Stimulated activated CD4-positive, alpha-beta T cell treated with anti-CD3 and anti-CD28 coated beads, Interleukin-1b, Interleukin-23, amount 100 ng/mL, for 4 hours (primary cell): Measurements from ENCODE around the gene TPK1.
"Not testable (repeated sequence)": the region's sequence is repeated elsewhere in the genome, so short reads cannot be mapped to it uniquely, and the experiment has no call there.

ENCODE experiments used
- DNase-seq, 2 donors: peaks; one replicate each; pipeline ENCODE4 v3.0.0-alpha.2; 2020; ENCODE audit warnings: low read depth in 2 of 2

TPK1 gene

DNA sequence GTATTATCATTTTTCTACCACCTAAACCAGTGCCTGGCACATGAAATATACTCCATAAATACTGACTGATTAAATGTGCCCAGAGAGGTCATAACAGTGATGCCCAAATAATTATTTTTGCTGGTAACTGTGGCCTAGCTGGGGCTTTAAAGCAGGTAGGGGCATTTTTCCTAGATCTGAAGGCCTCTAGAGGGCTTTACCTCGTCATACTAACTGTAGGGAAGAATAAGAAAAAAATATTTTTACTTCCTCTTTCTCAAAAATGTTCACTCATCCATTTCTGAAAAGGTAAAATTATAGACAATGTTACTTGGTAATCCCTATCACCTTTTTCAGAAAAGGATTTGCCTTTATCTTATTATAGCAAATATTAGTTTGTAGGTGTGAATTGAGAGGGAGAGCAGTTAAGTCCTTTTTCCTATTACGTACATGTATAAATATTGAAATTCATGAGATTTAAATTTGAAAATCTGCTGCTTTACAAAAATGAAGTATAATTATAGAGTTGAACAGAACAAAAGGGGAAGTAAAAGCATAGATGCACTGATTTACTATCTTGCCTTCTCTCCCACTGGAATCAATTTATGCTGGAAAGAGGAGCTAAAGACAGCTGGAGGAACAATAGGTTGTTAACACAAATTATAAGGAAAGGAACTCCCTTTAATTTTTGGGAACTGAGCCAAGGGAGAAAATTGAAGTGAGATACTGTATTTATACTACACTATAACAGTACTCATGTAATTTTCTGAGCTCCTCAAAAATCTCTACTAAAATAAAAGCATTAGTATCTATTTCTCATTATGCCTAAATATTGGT lies 360.8 kb downstream of the TPK1 start:
- no peak for DNase-seq

DNA sequence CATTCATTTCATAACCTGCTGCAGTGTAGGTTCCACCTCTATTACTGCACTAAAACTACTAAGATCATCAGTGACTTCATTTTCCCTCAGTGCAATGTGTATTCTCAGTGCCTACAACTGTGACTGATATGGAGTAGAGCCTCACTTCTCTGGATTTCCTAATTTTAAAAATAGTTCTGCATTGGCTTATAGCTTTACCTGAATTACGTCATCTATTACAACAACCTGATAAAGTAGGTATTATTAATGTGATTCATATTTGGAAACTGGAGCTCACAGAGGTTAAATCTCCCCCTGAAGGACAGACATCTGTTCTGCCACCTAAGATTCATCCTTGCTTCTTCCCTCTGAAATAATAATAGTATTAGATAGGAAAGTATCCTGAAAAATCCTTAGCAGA lies 361.5 kb downstream of the TPK1 start:
- no peak for DNase-seq

DNA sequence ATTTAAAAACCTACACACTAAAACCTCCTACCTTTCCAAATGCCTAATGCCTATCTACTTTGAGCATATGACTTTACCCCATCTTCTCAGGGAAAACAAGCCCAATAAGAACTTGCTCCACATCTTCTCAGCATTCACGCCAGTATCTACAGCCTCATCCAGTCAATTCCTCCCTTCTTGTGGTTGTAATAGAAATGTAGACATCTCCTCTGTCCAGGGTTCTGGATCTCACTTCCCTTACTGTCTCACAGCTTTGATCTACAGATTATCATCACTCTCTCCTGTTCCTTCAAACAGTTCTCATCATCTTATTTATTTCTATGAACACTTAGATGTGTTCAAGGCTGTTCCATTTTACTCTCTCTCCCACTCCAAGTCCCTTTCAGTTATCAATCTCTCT lies 361.9 kb downstream of the TPK1 start:
- no peak for DNase-seq

DNA sequence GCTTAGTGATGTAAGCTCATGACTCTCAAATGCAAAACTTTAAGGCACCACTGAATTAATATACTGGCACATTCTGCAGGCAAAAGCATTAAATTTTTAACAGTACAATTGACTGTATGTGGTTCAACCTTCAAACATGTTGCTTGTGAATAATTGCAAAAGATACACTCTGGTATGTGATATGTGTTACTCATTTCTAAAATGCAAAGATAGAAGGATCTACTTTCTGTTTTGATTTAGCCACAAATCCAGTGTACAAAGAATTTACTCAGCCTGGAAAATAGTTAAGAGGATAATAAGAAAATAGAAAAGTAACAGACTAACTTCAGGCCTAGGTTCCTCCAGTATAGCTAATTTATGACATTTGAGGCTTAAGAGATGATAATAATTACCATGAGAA lies 365.8 kb downstream of the TPK1 start:
- no peak for DNase-seq

DNA sequence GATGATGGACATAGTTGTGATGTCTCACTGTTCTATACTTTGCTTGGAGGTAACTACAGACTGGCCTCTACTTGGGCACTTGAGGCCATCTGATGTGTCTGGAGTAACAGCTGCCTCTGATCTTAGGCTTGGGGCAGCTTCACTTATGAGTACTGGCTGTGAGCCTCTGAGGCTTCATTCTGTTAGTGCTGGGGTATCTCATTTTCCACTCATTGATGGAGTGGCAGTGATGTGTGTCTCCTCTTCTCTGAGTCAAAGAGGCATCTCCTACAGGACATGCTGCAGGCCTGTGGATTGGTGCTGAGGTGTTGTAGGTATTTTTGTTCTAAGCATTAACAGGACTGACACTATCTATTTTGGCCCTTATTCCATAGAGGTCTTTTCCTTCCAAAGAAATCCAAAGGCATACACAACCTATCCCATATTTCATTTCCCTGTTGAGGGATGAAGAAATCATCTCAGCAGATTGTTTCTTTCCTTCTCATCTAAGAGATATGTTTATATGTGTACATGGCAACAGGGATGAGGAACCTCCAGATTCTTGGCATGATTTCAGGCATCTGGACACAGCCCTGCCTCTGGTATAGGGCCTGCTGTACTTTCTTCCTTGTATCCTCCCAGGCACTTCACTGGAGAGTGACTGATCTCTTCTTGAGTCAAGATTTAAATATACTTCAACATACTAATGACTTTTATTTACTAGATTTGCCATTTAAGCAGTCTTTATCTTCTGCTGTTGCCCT lies 366.7 kb downstream of the TPK1 start:
- no peak for DNase-seq

DNA sequence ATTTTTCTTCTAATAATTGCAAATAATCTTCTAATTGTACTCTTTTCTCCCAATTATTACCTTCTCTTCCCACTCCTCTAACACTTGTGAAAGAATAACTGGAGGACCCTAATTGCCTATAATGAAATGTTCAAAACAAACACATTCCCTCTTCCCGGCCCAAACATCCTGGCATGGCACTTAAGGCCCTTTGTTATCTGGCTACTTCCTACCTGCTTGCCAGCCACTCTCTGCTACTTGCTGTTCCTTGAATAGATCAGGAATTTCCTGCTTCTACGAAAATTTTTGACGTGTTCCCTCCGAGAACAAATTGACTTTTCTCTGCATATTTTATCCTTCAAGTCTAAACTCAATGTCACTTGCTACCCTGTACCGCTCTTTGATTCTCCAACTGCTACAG lies 376.2 kb downstream of the TPK1 start:
- DNase-seq, result no peak

DNA sequence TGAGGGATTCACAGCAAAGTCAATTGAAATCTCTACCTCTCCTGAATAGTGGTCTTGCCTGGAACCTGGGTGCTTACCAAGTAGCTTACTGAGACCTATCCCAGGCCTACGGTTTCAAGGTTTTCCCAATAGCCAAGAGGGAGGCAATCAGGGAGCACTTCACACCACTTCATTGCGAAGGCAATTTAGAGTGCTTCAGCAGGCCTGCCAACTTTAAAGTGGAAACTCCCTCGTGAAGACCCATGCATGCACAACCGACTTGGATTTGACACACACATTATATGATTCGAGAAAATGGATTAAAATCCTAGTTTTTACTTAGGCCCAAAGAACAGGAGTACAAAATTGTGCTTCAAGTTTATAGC lies 380.8 kb downstream of the TPK1 start:
- no peak for DNase-seq

DNA sequence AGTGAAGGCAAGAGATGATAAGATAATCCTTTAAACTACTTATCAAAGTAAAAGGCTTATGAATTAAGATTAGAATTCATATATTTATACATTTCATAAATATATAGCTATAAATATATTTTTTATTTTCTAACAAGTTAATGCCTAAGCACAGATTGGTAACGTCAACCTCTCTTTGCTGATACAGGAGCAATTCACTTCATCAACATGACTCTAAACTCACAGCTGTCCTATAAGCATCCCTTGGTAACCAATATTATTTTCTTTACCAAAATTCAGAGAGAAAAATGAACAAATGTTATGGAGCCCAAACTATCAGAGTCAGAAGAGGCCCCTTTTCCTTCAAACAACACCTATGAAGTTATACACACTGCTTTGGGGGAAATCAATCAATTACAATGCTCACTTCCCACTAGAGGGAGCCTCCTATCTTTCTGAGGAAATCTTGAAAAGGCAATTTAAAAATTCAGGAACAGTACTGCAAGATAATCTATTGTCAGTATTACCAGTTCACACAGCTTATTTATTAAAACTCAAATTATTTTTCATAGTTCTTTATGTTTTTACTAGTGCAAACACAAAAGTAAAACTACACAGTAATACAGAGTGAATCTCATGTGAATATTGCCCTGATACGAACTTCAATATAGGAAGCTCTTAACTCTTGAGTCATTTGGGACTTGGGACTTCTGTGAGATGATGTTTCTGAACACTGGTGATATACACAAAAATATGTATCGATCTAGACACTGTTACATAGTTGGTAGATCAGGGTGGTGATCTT lies 381.4 kb downstream of the TPK1 start:
- no peak for DNase-seq

DNA sequence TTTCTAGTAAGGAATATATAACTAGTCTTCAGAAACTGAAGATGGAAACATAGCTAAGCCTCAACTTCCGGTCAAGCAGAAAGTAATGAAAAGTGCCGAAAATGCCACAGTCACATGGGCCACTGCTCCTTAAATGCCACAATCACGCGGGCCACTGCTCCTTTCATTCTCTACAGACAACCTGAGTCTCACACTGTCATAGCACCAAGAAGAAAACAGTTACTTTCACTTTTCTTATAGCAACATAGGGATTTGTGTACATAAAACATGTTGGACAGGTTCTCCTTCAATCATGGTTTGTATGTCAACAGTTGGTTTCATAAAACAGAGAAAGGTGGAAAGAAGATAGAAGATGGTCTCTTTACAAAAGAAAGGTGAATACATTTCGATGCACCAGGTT lies 383.8 kb downstream of the TPK1 start:
- no peak for DNase-seq

DNA sequence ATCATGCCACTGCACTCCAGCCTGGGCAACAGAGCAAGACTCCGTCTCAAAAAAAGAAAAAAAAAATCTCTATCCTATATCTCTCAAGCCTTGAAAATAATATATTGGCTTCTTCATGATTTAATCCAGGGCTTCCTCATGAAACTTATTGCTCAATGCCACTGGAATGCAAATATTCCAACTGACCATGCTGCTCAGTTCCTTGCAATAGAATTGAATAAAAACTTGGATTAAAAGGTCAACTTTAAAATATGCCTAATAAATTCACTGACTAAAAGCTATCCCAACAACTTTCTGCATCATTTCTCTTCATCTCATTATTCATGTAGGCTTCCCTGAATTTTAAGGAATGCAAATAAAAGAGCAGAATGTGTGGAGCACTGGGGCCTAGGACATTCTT lies 390.3 kb downstream of the TPK1 start:
- DNase-seq, result no peak

DNA sequence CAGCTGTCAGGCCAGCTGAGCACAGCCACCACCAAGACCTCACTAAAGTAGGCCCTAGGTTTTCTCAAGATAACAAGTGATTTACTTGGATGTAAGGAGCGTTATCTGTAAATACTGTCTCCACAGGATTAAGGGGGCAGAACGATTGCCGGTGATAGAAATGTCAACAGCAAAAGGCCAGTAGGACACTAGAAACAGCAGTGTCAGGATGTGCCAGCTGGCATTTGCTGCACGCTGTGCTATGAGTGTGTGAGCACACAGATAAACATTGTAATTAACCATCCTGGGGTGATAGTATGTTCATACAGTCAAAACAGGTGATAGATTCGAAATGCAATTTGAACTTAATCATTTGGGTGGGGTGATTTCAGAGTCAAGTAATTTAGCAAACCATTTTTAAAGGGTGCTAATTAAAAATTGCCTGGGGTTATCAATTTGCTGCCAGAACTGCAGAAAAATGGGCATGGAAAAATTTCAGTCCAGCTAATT lies 396.1 kb downstream of the TPK1 start:
- no peak for DNase-seq

DNA sequence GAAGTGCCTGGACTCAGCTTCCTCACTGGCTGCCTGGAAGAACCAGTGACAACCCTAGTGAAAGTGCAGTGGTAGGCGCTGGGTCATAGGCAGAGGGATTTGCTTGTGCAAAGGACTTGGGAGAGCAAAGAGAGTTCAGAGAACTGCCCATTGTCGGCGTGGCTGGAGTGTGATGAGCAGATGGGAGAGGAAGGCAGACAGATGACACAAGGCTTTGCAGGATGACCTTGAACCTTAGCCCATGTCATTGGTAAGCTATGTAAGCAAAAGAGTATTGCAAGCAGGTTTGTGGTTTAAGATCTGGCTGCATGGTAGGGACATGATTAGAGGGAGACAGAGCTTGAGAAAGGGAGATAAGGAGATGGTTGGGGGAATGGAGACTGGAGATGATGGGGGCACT lies 397.1 kb downstream of the TPK1 start:
- no peak for DNase-seq

DNA sequence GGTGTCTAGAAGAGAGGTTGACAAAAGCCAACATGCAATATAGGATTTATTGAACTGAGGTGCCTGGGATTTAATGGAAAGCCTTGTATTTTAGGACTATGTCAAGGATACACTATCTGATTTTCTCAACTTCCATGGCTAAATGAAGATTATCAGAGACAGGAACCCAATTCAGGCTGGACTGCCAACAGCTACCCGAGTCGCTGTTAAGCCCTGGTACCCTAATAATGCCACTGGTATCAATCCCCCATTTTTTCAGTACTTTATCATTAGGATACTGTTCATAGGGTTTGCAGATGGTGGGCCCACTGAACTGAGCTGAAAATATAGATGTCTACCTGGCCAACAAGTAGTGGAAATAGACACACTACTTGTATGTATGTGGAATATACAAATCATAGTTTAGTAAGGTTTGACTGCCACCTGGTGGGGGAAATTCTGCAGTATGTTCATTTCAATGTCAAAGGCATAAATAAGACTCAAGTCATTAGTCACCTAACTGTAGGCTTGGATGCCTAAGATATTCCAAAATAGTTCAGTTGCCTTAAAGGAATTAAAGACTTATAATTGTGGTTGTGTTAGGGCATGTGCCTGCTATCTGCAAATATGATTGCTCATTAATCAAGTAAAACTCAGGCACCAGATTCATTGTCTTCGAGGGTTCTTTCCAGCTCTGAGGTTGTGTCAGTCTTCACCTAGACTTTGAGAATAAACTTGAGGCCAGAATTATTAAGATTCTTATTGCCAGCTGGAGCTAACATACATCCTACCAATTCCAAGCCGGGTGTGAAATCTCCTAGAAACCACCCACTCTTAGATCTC lies 398.3 kb downstream of the TPK1 start:
- peak in 1 of 2 donors; percentile 24 for DNase-seq

DNA sequence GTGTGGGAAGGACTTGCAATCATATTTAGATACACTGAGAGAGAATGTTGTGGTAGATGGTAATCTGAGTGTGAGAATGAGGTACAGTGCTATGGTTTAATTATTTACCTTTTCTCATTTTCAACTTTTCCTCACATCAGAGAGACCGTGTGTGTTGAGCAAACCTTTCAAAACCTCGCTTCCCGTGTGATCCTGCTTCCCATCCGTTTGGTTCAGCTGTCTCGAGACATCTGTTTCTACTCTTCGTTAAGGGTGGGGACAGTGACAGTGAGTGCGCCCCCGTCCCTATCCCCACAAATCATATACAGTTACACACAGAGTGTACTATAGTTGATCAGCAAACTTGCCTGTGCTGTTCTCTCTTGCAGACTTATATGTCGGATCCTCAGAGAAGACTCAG lies 399.4 kb downstream of the TPK1 start:
- no peak for DNase-seq

DNA sequence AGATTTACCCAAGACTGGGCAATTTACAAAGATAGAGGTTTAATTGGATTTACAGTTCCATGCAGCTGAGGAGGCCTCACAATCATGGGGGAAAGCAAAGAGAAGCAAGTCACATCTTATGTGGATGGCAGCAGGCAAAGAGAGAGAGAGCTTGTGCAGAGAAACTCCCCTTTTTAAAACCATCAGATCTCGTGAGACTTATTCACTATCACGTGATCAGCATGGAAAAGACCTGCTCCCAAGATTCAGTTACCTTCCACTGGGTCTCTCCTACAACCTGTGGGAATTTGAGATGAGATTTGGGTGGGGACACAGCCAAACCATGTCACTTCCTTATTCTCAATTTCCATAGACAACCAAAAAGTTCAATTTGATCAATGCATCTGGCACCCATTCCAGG lies 407.4 kb downstream of the TPK1 start:
- DNase-seq, result no peak

DNA sequence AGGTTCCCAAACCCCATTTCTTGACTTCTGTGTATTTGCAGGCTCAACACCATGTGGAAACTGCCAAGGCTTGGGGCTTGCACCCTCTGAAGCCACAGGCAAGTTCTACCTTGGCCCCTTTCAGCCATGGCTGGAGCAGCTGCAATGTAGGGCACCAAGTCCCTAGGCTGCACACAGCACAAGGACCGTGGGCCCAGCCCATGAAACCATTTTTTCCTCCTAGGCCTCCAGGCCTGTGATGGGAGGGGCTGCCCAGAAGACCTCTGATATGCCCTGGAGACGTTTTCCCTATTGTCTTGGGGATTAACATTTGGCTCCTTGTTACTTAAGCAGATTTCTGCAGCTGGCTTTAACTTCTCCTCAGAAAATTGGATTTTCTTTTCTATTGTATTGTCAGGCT lies 408.3 kb downstream of the TPK1 start:
- not testable (repeated sequence) for DNase-seq

DNA sequence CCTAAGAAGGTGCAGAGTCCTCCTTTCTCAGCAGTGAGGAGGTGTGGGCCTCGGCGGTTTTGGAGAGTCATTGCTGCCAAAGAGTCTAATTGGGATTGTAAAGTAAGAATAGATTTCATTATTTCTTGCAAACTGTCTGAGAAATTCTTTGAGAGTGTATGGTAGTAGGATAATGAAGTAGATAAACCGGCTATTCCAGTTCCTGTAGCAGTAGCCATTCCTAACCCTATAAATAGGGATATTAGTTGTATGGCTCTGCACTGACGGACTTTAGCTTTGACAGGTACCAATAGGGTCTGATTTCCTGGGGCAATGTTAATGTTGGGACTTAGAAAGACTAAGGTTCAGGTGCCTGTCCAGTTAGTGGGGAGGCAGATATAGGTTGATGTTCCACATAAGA lies 416.9 kb downstream of the TPK1 start:
- DNase-seq, result not testable (repeated sequence)

DNA sequence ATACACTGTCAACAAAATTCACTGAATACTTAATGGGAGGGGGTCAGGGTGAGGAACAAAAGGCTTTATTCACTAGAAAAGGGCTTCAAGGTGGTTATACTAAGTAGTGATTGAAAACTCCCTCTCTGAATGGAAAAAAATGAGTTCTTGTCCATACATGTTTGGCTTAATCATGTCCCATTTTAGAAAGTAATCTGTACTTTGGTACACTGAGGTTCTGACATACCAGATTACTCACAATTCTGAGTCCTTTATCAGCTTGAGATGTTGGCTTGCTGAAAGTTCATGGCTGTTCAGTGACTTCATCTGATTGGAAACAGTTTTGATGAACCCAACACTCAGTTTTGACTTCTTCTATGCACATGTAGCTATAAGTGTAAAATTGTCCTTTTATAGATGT lies 419.5 kb downstream of the TPK1 start:
- no peak for DNase-seq

DNA sequence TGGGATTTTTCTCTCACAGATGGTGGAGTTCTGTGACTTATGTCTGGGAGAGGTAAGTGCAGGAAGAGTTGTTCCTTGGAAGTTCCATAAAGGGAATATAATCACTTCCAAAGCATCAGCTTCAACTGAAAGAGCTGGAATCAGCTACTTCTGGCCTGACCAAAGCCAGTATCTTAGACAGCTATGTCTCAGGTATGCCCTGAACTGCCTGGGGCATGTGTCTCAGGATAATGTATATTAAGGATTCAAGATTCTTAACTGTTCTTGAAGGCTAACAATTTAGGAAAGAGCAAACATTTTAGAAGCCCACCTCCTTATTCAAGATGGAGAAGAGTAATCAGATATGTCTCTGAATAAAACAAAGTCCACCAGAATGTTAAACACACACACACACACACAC lies 420.0 kb downstream of the TPK1 start:
- DNase-seq, result no peak

DNA sequence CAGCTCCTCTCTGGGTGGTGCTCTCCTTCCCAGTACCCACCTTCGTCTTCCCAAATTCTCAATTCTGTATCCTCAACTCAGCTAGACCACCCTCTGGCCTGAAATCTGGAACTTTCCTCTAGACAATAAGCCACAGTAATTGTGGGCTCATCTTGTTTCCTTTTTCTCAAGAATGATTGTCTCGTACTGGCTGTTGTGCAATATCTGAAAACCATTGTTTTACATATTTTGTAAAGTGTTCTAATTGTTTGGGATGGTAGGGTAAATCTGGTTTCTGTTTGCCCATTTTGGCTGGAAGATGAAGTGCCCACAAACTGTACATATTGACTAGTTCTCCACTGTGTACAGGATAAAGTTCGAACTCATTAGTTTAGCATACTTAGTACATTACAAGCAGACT lies 421.0 kb downstream of the TPK1 start:
- DNase-seq, result no peak

DNA sequence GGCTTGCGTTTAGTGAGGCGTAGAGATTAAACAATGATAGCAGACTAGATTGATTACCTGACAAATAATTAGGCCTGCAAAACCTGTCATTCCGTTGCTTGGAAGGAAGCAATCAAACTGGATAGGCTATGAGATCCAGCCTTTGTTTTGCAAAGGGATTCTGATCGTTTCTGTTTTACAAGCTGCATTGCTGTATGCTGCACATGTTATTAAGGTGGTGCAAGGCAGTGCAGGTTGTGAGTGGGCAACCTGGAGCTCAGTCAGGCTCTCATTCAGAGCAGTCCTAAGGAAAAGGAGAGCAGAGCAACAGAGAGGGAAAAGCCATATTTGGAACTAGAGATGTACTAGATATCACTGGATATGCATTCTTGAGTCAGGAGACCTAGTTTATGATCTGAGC lies 425.4 kb downstream of the TPK1 start:
- DNase-seq, result no peak

DNA sequence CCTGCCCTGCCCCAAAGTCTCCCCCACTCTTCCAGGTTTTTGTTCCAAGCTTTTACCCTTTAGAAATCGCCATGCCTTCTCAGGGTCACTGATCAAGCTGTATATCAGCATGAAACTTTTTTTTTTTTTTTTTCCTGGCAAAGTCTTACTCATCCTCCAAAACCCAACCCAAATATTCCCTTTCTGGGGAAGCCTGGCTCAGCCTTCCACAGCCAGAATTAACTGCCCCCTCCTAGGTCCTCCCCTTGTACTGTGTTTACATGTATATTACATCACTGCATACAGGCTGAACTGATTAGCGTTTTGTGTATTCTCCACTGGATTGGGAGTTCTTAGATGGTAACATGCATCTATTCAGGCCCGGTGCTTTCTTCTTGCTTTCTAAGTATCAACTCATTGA lies 427.7 kb downstream of the TPK1 start:
- no peak for DNase-seq
